B cell (primary cell): ENCODE data around the gene TWIST2.

Source experiments
- EZH2 ChIP-seq: IDR thresholded peaks from 2 replicates; pipeline ENCODE4 v1.6.1; 2012; ENCODE audit warnings: borderline replicate concordance, low read depth, mild to moderate bottlenecking, moderate library complexity, low read length; ENCODE audit not compliant: insufficient read depth, poor library complexity, severe bottlenecking
- TF ChIP-seq, protein P1 (sequence below): fragments of 200-600 bp; IDR thresholded peaks from one replicate; pipeline ENCODE4 v1.8.0; 2022; ENCODE audit warnings: antibody characterized with exemption, mild to moderate bottlenecking

DNA sequence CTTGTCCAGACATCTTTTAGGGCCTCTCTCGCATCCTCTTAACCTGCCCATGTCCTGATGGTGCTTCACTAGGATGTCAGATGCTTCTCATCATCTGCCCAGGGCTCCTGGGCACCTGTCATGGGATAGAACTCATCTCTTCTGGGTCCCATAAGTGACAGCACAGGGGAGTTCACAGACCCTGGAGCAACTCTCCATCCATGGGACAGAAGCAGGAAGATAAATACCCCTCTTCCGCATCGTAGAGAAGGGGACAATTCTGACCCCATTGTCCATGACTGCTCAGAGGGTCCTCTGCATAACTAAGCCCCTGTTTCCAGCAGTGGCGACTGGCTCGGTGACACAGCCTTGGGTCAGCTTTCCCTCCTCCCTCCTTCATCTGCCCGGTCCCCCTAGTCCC lies 82.3 kb downstream of the TWIST2 start:
- TF ChIP-seq, protein P1, sequence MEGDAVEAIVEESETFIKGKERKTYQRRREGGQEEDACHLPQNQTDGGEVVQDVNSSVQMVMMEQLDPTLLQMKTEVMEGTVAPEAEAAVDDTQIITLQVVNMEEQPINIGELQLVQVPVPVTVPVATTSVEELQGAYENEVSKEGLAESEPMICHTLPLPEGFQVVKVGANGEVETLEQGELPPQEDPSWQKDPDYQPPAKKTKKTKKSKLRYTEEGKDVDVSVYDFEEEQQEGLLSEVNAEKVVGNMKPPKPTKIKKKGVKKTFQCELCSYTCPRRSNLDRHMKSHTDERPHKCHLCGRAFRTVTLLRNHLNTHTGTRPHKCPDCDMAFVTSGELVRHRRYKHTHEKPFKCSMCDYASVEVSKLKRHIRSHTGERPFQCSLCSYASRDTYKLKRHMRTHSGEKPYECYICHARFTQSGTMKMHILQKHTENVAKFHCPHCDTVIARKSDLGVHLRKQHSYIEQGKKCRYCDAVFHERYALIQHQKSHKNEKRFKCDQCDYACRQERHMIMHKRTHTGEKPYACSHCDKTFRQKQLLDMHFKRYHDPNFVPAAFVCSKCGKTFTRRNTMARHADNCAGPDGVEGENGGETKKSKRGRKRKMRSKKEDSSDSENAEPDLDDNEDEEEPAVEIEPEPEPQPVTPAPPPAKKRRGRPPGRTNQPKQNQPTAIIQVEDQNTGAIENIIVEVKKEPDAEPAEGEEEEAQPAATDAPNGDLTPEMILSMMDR, result no peak
- TF ChIP-seq EZH2, result no peak
